SK-N-SH treated with all-trans-retinoic acid at 6 μM for 48 hours (cell line): ENCODE data around the gene C2CD3.
A peak's percentile ranks its signal among the peaks of the same experiment; 100 is the strongest.
"Not testable (repeated sequence)": the region's sequence is repeated elsewhere in the genome, so short reads cannot be mapped to it uniquely, and the experiment has no call there.

Experiments used
- ATAC-seq: fragments of 200-7000 bp; cut with Tn5 transposase; 3 replicates; pipeline ENCODE4 v1.9.1; 2020; ENCODE audit warnings: mild to moderate bottlenecking, moderate library complexity
- ARNTL ChIP-seq: fragments of 450-650 bp; formaldehyde crosslinking; IDR thresholded peaks from 2 replicates; pipeline ENCODE4 v1.5.0; 2020; ENCODE audit warnings: low read depth, mild to moderate bottlenecking, moderate library complexity, borderline replicate concordance
- BACH2 ChIP-seq: fragments of 250-450 bp; sonication (Bioruptor Pico); IDR thresholded peaks from 2 replicates; pipeline ENCODE4 v1.9.0; 2021; ENCODE audit warnings: mild to moderate bottlenecking, borderline replicate concordance
- CREB5 ChIP-seq: fragments of 250-450 bp; sonication (Bioruptor Pico); IDR thresholded peaks from 2 replicates; pipeline ENCODE4 v1.5.1; 2020; ENCODE audit warnings: low read depth, mild to moderate bottlenecking, moderate library complexity
- CSDC2 ChIP-seq: fragments of 250-450 bp; sonication (Bioruptor Pico); IDR thresholded peaks from 2 replicates; pipeline ENCODE4 v1.5.0; 2020; ENCODE audit warnings: mild to moderate bottlenecking, moderate library complexity
- CSRNP3 ChIP-seq: fragments of 250-450 bp; sonication (Bioruptor Pico); IDR thresholded peaks from 2 replicates; pipeline ENCODE4 v1.5.1; 2021; ENCODE audit warnings: mild to moderate bottlenecking, moderate library complexity
- GLIS3 ChIP-seq: fragments of 250-450 bp; sonication (Bioruptor Pico); IDR thresholded peaks from 2 replicates; pipeline ENCODE4 v1.5.0; 2020; ENCODE audit warnings: mild to moderate bottlenecking, moderate library complexity
- ISL1 ChIP-seq: fragments of 250-450 bp; sonication (Bioruptor Pico); IDR thresholded peaks from 2 replicates; pipeline ENCODE4 v2.1.2; 2022; ENCODE audit warnings: mild to moderate bottlenecking, moderate library complexity
- OSR1 ChIP-seq: fragments of 250-450 bp; sonication (Bioruptor Pico); IDR thresholded peaks from 2 replicates; pipeline ENCODE4 v1.8.0; 2022; ENCODE audit warnings: moderate library complexity, mild to moderate bottlenecking, inconsistent platforms
- TOX ChIP-seq: fragments of 250-450 bp; sonication (Bioruptor Pico); IDR thresholded peaks from 2 replicates; pipeline ENCODE4 v1.8.0; 2021; ENCODE audit warnings: mild to moderate bottlenecking, moderate library complexity, borderline replicate concordance
- ZC3H10 ChIP-seq: fragments of 250-450 bp; sonication (Bioruptor Pico); IDR thresholded peaks from 2 replicates; pipeline ENCODE4 v1.5.1; 2021; ENCODE audit warnings: mild to moderate bottlenecking, moderate library complexity
- ZFP3 ChIP-seq: fragments of 250-450 bp; sonication (Bioruptor Pico); IDR thresholded peaks from 2 replicates; pipeline ENCODE4 v1.5.0; 2020; ENCODE audit warnings: mild to moderate bottlenecking, moderate library complexity
- ZFP30 ChIP-seq: fragments of 450-650 bp; formaldehyde crosslinking; IDR thresholded peaks from 2 replicates; pipeline ENCODE4 v1.5.0; 2022; ENCODE audit warnings: mild to moderate bottlenecking, moderate library complexity
- ZNF565 ChIP-seq: fragments of 450-650 bp; formaldehyde crosslinking; conservative IDR thresholded peaks from 2 replicates; pipeline ENCODE4 v1.5.0; 2020; ENCODE audit warnings: low read depth, mild to moderate bottlenecking, moderate library complexity
- ZNF70 ChIP-seq: fragments of 450-650 bp; formaldehyde crosslinking; IDR thresholded peaks from 2 replicates; pipeline ENCODE4 v1.5.0; 2020; ENCODE audit warnings: mild to moderate bottlenecking, moderate library complexity
- ZNF8 ChIP-seq: fragments of 450-650 bp; formaldehyde crosslinking; IDR thresholded peaks from 2 replicates; pipeline ENCODE4 v1.5.0; 2020; ENCODE audit warnings: mild to moderate bottlenecking, moderate library complexity
- TF ChIP-seq, protein P1 (sequence below): fragments of 250-450 bp; sonication (Bioruptor Pico); IDR thresholded peaks from 2 replicates; pipeline ENCODE4 v1.8.0; 2020; ENCODE audit warnings: mild to moderate bottlenecking, moderate library complexity, borderline replicate concordance
- TF ChIP-seq, protein P2 (sequence below): fragments of 250-450 bp; sonication (Bioruptor Pico); IDR thresholded peaks from 2 replicates; pipeline ENCODE4 v1.5.0; 2020; ENCODE audit warnings: mild to moderate bottlenecking, moderate library complexity

C2CD3 gene

DNA sequence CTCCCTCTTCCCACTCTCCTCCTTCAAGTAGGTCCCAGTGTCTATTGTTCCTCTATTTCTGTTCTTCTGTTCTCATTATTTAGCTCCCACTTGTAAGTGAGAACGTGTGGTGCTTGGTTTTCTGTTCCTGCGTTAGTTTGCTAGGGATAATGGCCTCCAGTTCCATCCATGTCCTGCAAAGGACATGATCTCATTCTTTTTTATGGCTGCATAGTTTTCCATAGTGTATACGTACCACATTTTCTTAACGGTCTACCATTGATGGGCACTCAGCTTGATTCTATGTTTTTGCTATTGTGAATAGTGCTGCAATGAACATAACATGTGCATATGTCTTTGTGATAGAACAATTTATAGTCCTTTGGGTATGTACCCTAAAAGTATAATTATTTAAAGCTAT is 26.2 kb downstream of the C2CD3 start:
- no peak for TF ChIP-seq CSDC2 (CRISPR knock-in tag)
- TF ChIP-seq BACH2 (CRISPR knock-in tag), result no peak
- peak; percentile 56; the same call in 1 of the 2 replicates for TF ChIP-seq ZNF8 (CRISPR knock-in tag)
- ATAC-seq, result no peak

DNA sequence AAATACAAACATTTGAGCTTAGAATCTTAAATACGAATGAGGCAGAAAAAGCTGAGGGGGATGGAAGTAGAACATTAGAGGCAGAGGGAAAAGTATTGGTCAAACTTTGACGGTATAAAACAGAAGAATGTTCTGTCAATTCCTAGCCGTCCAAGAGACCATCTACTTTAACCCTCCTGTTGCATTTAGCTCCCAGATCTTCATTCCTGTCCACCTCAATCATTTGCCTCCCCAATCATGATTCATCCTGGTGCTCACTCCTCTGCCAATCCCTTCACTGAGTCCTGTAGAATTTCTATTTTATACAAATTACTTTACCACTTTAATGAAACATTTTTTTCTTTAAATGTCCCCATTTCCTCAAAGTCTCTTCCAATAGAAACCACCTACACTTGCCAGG is 28.2 kb downstream of the C2CD3 start:
- ATAC-seq, result no peak

GRCh38 chr11:74141908-74142307 is 28.9 kb downstream of the C2CD3 start:
- TF ChIP-seq ZFP30 (CRISPR knock-in tag), result no peak
- TF ChIP-seq ZNF565 (CRISPR knock-in tag), result no peak
- no peak for TF ChIP-seq CSDC2 (CRISPR knock-in tag)
- TF ChIP-seq CREB5 (CRISPR knock-in tag), result no peak
- TF ChIP-seq OSR1, result no peak
- TF ChIP-seq GLIS3 (CRISPR knock-in tag), result no peak
- TF ChIP-seq ZNF70 (CRISPR knock-in tag), result no peak
- TF ChIP-seq ARNTL (CRISPR knock-in tag), result no peak
- TF ChIP-seq, protein P1, sequence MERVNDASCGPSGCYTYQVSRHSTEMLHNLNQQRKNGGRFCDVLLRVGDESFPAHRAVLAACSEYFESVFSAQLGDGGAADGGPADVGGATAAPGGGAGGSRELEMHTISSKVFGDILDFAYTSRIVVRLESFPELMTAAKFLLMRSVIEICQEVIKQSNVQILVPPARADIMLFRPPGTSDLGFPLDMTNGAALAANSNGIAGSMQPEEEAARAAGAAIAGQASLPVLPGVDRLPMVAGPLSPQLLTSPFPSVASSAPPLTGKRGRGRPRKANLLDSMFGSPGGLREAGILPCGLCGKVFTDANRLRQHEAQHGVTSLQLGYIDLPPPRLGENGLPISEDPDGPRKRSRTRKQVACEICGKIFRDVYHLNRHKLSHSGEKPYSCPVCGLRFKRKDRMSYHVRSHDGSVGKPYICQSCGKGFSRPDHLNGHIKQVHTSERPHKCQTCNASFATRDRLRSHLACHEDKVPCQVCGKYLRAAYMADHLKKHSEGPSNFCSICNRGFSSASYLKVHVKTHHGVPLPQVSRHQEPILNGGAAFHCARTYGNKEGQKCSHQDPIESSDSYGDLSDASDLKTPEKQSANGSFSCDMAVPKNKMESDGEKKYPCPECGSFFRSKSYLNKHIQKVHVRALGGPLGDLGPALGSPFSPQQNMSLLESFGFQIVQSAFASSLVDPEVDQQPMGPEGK (CRISPR knock-in tag), result no peak
- ATAC-seq, result no peak

More for the DNA sequence above, 28.2 kb downstream of the C2CD3 start:
- TF ChIP-seq CSRNP3 (CRISPR knock-in tag) (no peak), CSDC2 (CRISPR knock-in tag) (no peak), ZFP3 (CRISPR knock-in tag) (no peak), OSR1 (no peak), CREB5 (CRISPR knock-in tag) (no peak), ISL1 (CRISPR knock-in tag) (no peak), ZFP30 (CRISPR knock-in tag) (no peak), ZC3H10 (no peak), ZNF565 (CRISPR knock-in tag) (no peak)
- TF ChIP-seq, protein P2, sequence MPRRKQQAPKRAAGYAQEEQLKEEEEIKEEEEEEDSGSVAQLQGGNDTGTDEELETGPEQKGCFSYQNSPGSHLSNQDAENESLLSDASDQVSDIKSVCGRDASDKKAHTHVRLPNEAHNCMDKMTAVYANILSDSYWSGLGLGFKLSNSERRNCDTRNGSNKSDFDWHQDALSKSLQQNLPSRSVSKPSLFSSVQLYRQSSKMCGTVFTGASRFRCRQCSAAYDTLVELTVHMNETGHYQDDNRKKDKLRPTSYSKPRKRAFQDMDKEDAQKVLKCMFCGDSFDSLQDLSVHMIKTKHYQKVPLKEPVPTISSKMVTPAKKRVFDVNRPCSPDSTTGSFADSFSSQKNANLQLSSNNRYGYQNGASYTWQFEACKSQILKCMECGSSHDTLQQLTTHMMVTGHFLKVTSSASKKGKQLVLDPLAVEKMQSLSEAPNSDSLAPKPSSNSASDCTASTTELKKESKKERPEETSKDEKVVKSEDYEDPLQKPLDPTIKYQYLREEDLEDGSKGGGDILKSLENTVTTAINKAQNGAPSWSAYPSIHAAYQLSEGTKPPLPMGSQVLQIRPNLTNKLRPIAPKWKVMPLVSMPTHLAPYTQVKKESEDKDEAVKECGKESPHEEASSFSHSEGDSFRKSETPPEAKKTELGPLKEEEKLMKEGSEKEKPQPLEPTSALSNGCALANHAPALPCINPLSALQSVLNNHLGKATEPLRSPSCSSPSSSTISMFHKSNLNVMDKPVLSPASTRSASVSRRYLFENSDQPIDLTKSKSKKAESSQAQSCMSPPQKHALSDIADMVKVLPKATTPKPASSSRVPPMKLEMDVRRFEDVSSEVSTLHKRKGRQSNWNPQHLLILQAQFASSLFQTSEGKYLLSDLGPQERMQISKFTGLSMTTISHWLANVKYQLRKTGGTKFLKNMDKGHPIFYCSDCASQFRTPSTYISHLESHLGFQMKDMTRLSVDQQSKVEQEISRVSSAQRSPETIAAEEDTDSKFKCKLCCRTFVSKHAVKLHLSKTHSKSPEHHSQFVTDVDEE (CRISPR knock-in tag), result no peak

- TF ChIP-seq TOX (CRISPR knock-in tag) (no peak), ISL1 (CRISPR knock-in tag) (peak; percentile 31)
- ATAC-seq, result no peak
These were observed 29.5 kb downstream of the C2CD3 start for GRCh38 chr11:74141241-74141695.

DNA sequence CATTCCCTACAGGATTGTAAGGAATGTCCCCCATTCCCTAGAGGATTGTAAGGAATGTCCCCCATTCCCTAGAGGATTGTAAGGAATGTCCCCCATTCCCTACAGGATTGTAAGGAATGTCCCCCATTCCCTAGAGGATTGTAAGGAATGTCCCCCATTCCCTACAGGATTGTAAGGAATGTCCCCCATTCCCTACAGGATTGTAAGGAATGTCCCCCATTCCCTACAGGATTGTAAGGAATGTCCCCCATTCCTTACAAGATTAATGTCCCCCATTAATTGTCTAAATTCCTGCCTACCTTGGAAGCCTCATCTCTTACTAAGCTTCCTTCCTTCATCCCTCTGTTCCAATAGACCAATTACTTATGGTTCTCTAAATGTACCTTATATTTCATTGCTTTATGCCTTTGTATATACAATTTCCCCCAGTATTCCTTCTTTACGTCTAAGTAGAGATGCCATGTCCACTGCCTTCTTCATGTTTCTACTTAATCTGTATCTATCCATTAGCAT is 30.8 kb downstream of the C2CD3 start:
- ATAC-seq, result not testable (repeated sequence)
